HEK293T (cell line): ENCODE measurements around the gene PLB1.

Source experiments
- FOXA1 ChIP-seq: fragments of 450-650 bp; IDR thresholded peaks from 2 replicates; pipeline ENCODE4 v1.6.1; 2016; ENCODE audit warnings: mild to moderate bottlenecking
- FOXK2 ChIP-seq: fragments of 450-650 bp; IDR thresholded peaks from 2 replicates; pipeline ENCODE4 v1.6.1; 2016; ENCODE audit warnings: mild to moderate bottlenecking
- FOXM1 ChIP-seq: fragments of 450-650 bp; IDR thresholded peaks from 2 replicates; pipeline ENCODE4 v1.6.1; 2017; ENCODE audit warnings: mild to moderate bottlenecking, borderline replicate concordance
- HDGF ChIP-seq: fragments of 450-650 bp; IDR thresholded peaks from 2 replicates; pipeline ENCODE4 v1.6.1; 2017; ENCODE audit warnings: antibody characterized with exemption, borderline replicate concordance
- LEF1 ChIP-seq: fragments of 450-650 bp; IDR thresholded peaks from 2 replicates; pipeline ENCODE4 v1.6.1; 2017; ENCODE audit warnings: mild to moderate bottlenecking, borderline replicate concordance
- SP1 ChIP-seq: fragments of 450-650 bp; IDR thresholded peaks from 2 replicates; pipeline ENCODE4 v1.6.1; 2017
- SUZ12 ChIP-seq: fragments of 450-650 bp; IDR thresholded peaks from 2 replicates; pipeline ENCODE4 v1.6.1; 2016; ENCODE audit warnings: mild to moderate bottlenecking

GRCh38 chr2:28639092-28639691 lies 143.3 kb downstream of the PLB1 start:
- TF ChIP-seq FOXK2 (no peak), SUZ12 (no peak), FOXM1 (no peak), FOXA1 (no peak), HDGF (no peak), LEF1 (no peak), SP1 (no peak)
